Activated CD4-positive, CD25-positive, alpha-beta regulatory T cell treated with anti-CD3 and anti-CD28 coated beads, Interleukin-2, amount 50 U/mL, for 72 hours (primary cell): ENCODE results near the gene NOS3.
"Not testable (repeated sequence)": the region's sequence is repeated elsewhere in the genome, so short reads cannot be mapped to it uniquely, and the experiment has no call there.

ENCODE experiments used
- DNase-seq: peaks from one replicate; pipeline ENCODE4 v3.0.0; 2021

Gene NOS3

GRCh38 chr7:151040616-151041375 is 50.0 kb downstream of the NOS3 start:
- no peak for DNase-seq

- not testable (repeated sequence) for DNase-seq
Measured at GRCh38 chr7:151043449-151043848, 52.6 kb downstream of the NOS3 start.

- no peak for DNase-seq
Measured at GRCh38 chr7:151043959-151044358, 53.1 kb downstream of the NOS3 start.

GRCh38 chr7:151045262-151045661 is 54.4 kb downstream of the NOS3 start:
- no peak for DNase-seq

- no peak for DNase-seq
Measured at GRCh38 chr7:151045967-151046366, 55.1 kb downstream of the NOS3 start.

GRCh38 chr7:151046603-151047573 is 56.1 kb downstream of the NOS3 start:
- no peak for DNase-seq

- no peak for DNase-seq
Measured at GRCh38 chr7:151047976-151048815, 57.4 kb downstream of the NOS3 start, which contains the start of gene ASIC3. Gene ASIC3, plus strand, starts transcription at chr7:151048531. Its CDS starts 355 bp downstream, at chr7:151048886.

- no peak for DNase-seq
Measured at GRCh38 chr7:151048911-151049463, 58.2 kb downstream of the NOS3 start.

GRCh38 chr7:151051108-151051507 is 60.3 kb downstream of the NOS3 start:
- DNase-seq = peak; percentile 50

- no peak for DNase-seq
Measured at GRCh38 chr7:151053096-151053495, 62.3 kb downstream of the NOS3 start.

- no peak for DNase-seq
Measured at GRCh38 chr7:151053751-151054150, 62.9 kb downstream of the NOS3 start.

- no peak for DNase-seq
Measured at GRCh38 chr7:151056283-151056665, 65.5 kb downstream of the NOS3 start.

- DNase-seq = no peak
Measured at GRCh38 chr7:151056666-151057505, 66.1 kb downstream of the NOS3 start.

- DNase-seq = no peak
Measured at GRCh38 chr7:151057506-151057988, 66.7 kb downstream of the NOS3 start, which contains the start of gene CDK5. Gene CDK5, minus strand, starts transcription at chr7:151057897. Its CDS starts 49 bp downstream, at chr7:151057848.

GRCh38 chr7:151057989-151058780 is 67.4 kb downstream of the NOS3 start:
- DNase-seq = peak; percentile 90

GRCh38 chr7:151058781-151059366 is 68.1 kb downstream of the NOS3 start:
- DNase-seq = no peak

- peak; percentile 70 for DNase-seq
Measured at GRCh38 chr7:151059367-151060112, 68.7 kb downstream of the NOS3 start, which contains the start of gene SLC4A2. Gene SLC4A2, plus strand, starts transcription at chr7:151059589. Its CDS starts 2,399 bp downstream, at chr7:151061988.

GRCh38 chr7:151060113-151060415 is 69.2 kb downstream of the NOS3 start:
- DNase-seq = no peak
